H1 (cell line): ENCODE data around the gene BCL11A. TPM values are rescaled to one million over a fixed set of nuclear protein-coding genes. Genes with fewer than 3 reads are reported as not detected.

ENCODE experiments used
- ATF3 ChIP-seq: IDR thresholded peaks from 2 replicates; pipeline ENCODE4 v1.6.1; 2011; ENCODE audit warnings: low read depth, mild to moderate bottlenecking, low read length; ENCODE audit not compliant: insufficient read depth
- BCL11A ChIP-seq, 2 experiments: IDR thresholded peaks; one replicate each; pipeline ENCODE4 v1.6.1; 2011; ENCODE audit warnings: low read depth in 2 of 2, low read length in 2 of 2, mild to moderate bottlenecking in 2 of 2
- CTBP2 ChIP-seq: IDR thresholded peaks from 2 replicates; pipeline ENCODE4 v1.7.0; 2011; ENCODE audit warnings: borderline replicate concordance, mild to moderate bottlenecking, moderate library complexity, mixed read lengths, low read length; ENCODE audit not compliant: insufficient read depth, insufficient read length
- NRF1 ChIP-seq: IDR thresholded peaks from 2 replicates; pipeline ENCODE4 v1.6.1; 2011; ENCODE audit warnings: mild to moderate bottlenecking, low read depth, low read length, improper control_type of control experiment
- POU5F1 ChIP-seq: IDR thresholded peaks from 2 replicates; pipeline ENCODE4 v1.6.1; 2011; ENCODE audit warnings: low read depth, mild to moderate bottlenecking, low read length, moderate library complexity
- SAP30 ChIP-seq: fragments of 300-600 bp; sonication (generic); IDR thresholded peaks from 2 replicates; pipeline ENCODE4 v1.7.1; 2012; ENCODE audit warnings: low read length, moderate library complexity, mild to moderate bottlenecking, inconsistent platforms; ENCODE audit not compliant: insufficient read depth, insufficient replicate concordance
- polyA plus RNA-seq, 7 experiments: library from polyadenylated mRNA; depleted of rRNA in 3 of 7; stranded (reverse) in 5 of 7; unstranded in 2 of 7; fragments of >200 nt in 5 of 7; fragments of 200-250 nt in 2 of 7; gene quantifications; 1 replicate in 5 of 7; 2 replicates in 1 of 7; 4 replicates in 1 of 7; pipeline versions ENCODE4 v1.2.1 to v1.2.3, GENCODE V29; 2011 to 2013; ENCODE audit warnings: missing spikeins in 2 of 7, mixed read lengths in 2 of 7
- total RNA-seq: library from RNA; stranded (reverse); fragmentation: NEBNext Ultra II Directional; extraction: Animal tissue kit (Norgen Biotek cat#: 25700); gene quantifications from 2 replicates; pipeline ENCODE4 v1.2.1, GENCODE V29; 2021

The BCL11A gene
- total and polyA plus RNA-seq, 2 of the 8 experiments (the other 6 are each of a cell fraction or from before 2014, with no cell fraction given) = 11.9 to 59.3 TPM

- TF ChIP-seq POU5F1 = no peak
- no peak for TF ChIP-seq ATF3
- TF ChIP-seq SAP30 = no peak
- no peak for TF ChIP-seq BCL11A (IDR thresholded peaks at IDR 0.05; ENCODE audit: low read depth in 2 of 2, low read length in 2 of 2)
- no peak for TF ChIP-seq CTBP2
- TF ChIP-seq NRF1 = no peak
These were observed 44.8 kb upstream of the BCL11A start (continued) for GRCh38 chr2:60598271-60598670.
